GM13977 (cell line): ENCODE measurements around the gene ATP1A2.
"Not testable (repeated sequence)": the region's sequence is repeated elsewhere in the genome, so short reads cannot be mapped to it uniquely, and the experiment has no call there.

Source experiments
- DNase-seq: peaks from one replicate; pipeline ENCODE4 v3.0.0; 2012; ENCODE audit warnings: low spot score
- CTCF ChIP-seq: IDR thresholded peaks from 2 replicates; pipeline ENCODE4 v1.5.1; 2012; ENCODE audit warnings: mild to moderate bottlenecking, control low read depth; ENCODE audit not compliant: insufficient read depth; ENCODE audit errors: extremely low read depth, missing control alignments
- in situ Hi-C: fragments of 300-500 bp; cut with MboI; formaldehyde crosslinking; loops from one replicate; pipeline ENCODE4 v1.12.0; 2022; ENCODE audit warnings: low sequenced_read_pairs, low pct_unique_long_range_greater_than_20kb, mixed read lengths, inconsistent platforms; ENCODE audit not compliant: unreplicated experiment

Gene ATP1A2

GRCh38 chr1:160122978-160123495, 7.5 kb downstream of the ATP1A2 start:
- DNase-seq: no peak
- in situ Hi-C loops: no loop called here
- no peak for TF ChIP-seq CTCF

GRCh38 chr1:160123726-160124125, 8.2 kb downstream of the ATP1A2 start:
- no peak for TF ChIP-seq CTCF
- no peak for DNase-seq
- in situ Hi-C loops: no loop called here

GRCh38 chr1:160124705-160125478, 9.3 kb downstream of the ATP1A2 start:
- TF ChIP-seq CTCF: no peak
- DNase-seq: no peak
- in situ Hi-C loops: no loop called here

- no peak for TF ChIP-seq CTCF
- DNase-seq: no peak
- in situ Hi-C loops: no loop called here
These were observed 10.2 kb downstream of the ATP1A2 start for GRCh38 chr1:160125746-160126145.

GRCh38 chr1:160126342-160126741, 10.8 kb downstream of the ATP1A2 start:
- DNase-seq, in situ Hi-C loops: not testable (repeated sequence)

- in situ Hi-C loops: no loop called here
- no peak for TF ChIP-seq CTCF
- DNase-seq: no peak
These were observed 11.8 kb downstream of the ATP1A2 start for GRCh38 chr1:160127381-160127780.

- no peak for TF ChIP-seq CTCF
- DNase-seq: no peak
- in situ Hi-C loops: no loop called here
These were observed 12.4 kb downstream of the ATP1A2 start for GRCh38 chr1:160127865-160128523.
